ENCODE data around the gene CLIC6. TPM values are rescaled to one million over a fixed set of nuclear protein-coding genes. Genes with fewer than 3 reads are reported as not detected.

The CLIC6 gene
- total and polyA plus RNA-seq, 2 experiments from 2014 or later = 1.1 to 1.5 TPM

DNA sequence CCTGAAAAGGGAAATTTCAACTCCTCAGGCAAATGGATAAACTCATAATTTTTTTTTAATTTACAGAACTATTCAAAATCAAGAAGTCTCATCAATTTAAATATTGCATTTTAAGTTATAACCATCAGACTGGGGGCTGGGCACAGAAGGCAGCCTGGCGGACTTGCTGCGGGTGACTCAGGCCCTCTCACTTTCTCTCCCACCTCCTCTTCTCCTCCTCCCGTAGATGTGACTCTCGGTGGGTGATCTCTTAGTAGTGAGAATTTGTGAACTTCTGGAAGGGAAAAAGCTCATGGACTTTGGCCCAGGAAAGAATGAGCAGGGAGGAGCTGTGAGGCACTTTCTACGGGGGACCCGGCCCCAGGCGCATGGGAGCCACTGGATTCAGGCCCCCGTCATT lies 32.9 kb downstream of the CLIC6 start:
- DNase-seq (ENCODE audit: low spot score) (no peak), ATAC-seq (no peak)
- TF ChIP-seq, protein P1, sequence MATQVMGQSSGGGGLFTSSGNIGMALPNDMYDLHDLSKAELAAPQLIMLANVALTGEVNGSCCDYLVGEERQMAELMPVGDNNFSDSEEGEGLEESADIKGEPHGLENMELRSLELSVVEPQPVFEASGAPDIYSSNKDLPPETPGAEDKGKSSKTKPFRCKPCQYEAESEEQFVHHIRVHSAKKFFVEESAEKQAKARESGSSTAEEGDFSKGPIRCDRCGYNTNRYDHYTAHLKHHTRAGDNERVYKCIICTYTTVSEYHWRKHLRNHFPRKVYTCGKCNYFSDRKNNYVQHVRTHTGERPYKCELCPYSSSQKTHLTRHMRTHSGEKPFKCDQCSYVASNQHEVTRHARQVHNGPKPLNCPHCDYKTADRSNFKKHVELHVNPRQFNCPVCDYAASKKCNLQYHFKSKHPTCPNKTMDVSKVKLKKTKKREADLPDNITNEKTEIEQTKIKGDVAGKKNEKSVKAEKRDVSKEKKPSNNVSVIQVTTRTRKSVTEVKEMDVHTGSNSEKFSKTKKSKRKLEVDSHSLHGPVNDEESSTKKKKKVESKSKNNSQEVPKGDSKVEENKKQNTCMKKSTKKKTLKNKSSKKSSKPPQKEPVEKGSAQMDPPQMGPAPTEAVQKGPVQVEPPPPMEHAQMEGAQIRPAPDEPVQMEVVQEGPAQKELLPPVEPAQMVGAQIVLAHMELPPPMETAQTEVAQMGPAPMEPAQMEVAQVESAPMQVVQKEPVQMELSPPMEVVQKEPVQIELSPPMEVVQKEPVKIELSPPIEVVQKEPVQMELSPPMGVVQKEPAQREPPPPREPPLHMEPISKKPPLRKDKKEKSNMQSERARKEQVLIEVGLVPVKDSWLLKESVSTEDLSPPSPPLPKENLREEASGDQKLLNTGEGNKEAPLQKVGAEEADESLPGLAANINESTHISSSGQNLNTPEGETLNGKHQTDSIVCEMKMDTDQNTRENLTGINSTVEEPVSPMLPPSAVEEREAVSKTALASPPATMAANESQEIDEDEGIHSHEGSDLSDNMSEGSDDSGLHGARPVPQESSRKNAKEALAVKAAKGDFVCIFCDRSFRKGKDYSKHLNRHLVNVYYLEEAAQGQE (IDR thresholded peaks at IDR 0.05; ENCODE audit: unreplicated experiment) = no peak
- TF ChIP-seq STAT1 (IDR thresholded peaks at IDR 0.05; ENCODE audit: unreplicated experiment) = no peak
- no peak for TF ChIP-seq POLR2AphosphoS5 (IDR thresholded peaks at IDR 0.05; ENCODE audit: low read depth)
- Histone ChIP-seq H3K9me2 (ENCODE audit: insufficient read depth) (peaks cover 11% of the 10 kb centered on the region; the same call in 1 of the 2 replicates), H3K27me3 (ENCODE audit: insufficient read depth) (no peaks in the 10 kb centered on the region), H3F3A (replicated peaks; ENCODE audit: low read depth) (no peaks in the 10 kb centered on the region), H3K79me2 (replicated peaks; ENCODE audit: insufficient read depth) (no peaks in the 10 kb centered on the region), H3K27ac (ENCODE audit: low read depth) (no peak overlapping the region), H3K4me1 (ENCODE audit: insufficient read depth) (no peaks in the 10 kb centered on the region), H4K20me1 (replicated peaks; ENCODE audit: insufficient read depth) (no peaks in the 10 kb centered on the region), H3K4me3 (no peak overlapping the region), H3K36me3 (ENCODE audit: insufficient read depth) (no peaks in the 10 kb centered on the region), H2AFZ (no peak overlapping the region), H3K4me2 (no peak overlapping the region)
- H3K27ac Mint-ChIP-seq = no peak overlapping the region
- peaks cover 3% of the 10 kb centered on the region; the same call in 1 of the 3 replicates for H3K36me3 Mint-ChIP-seq (ENCODE audit: low read depth)
- H3K4me3 Mint-ChIP-seq = no peak overlapping the region
- no peaks in the 10 kb centered on the region for H3K9me3 Mint-ChIP-seq
- peaks cover 14% of the 10 kb centered on the region for H3K4me1 Mint-ChIP-seq
- peaks cover 2% of the 10 kb centered on the region for H3K27me3 Mint-ChIP-seq (ENCODE audit: insufficient read depth, low read depth, poor library complexity)

DNA sequence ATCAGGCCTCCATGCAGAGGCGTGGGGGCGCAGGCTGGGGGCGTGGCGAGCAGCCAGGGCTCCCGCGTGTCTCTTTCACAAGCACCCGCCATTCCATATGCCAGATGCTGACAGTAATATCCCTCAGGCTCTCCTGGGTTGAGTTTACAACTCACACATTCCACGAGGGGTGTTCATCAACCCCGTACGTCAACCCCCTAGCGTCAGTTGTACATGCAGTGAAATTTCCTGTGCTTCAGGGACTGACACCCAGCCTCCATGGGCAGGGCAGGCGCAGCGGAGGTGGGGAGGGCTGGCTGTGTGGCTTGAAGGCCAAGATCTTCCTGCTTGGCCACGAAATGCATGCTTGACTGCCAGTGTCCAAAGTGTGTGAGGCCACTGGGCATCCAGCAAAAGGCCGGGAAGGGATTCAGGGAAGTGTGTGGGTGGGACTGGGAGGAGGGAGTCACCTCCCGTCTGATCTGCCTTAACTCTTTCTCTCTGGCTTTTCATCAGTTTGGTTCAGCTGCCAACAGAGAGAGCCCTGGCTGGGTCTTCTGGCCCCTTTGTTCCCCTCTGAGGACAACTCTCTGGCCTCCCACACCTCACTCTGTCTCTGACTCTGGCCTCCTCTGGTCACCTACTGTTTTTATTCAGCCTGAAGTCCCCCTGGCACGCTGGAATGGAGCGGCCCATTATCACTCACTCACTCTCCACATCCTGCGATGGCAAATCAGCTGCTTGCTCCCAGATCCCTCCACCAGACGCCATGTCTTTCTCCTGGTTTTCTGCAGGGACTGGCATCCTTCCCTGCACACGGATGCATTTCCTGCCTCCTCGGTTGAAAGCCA lies 33.8 kb downstream of the CLIC6 start:
- H3K4me3 Mint-ChIP-seq = no peak overlapping the region
- H3K27ac Mint-ChIP-seq = no peak overlapping the region
- peaks cover 11% of the 10 kb centered on the region; the same call in 1 of the 2 replicates for H3K9me2 ChIP-seq (ENCODE audit: insufficient read depth)
- peaks cover 3% of the 10 kb centered on the region; the same call in 1 of the 3 replicates for H3K36me3 Mint-ChIP-seq (ENCODE audit: low read depth)
- no peaks in the 10 kb centered on the region for H3K4me1 ChIP-seq (ENCODE audit: insufficient read depth)
- no peaks in the 10 kb centered on the region for H4K20me1 ChIP-seq (replicated peaks; ENCODE audit: insufficient read depth)
- no peak overlapping the region for H3K4me3 ChIP-seq
- H3F3A ChIP-seq (replicated peaks; ENCODE audit: low read depth) = no peaks in the 10 kb centered on the region
- H3K9me3 Mint-ChIP-seq = no peaks in the 10 kb centered on the region
- H3K36me3 ChIP-seq (ENCODE audit: insufficient read depth) = no peaks in the 10 kb centered on the region
- H3K27ac ChIP-seq (ENCODE audit: low read depth) = no peak overlapping the region
- no peaks in the 10 kb centered on the region for H3K27me3 ChIP-seq (ENCODE audit: insufficient read depth)
- peaks cover 2% of the 10 kb centered on the region for H3K27me3 Mint-ChIP-seq (ENCODE audit: insufficient read depth, low read depth, poor library complexity)
- H3K79me2 ChIP-seq (replicated peaks; ENCODE audit: insufficient read depth) = no peaks in the 10 kb centered on the region
- DNase-seq (ENCODE audit: low spot score) (no peak), ATAC-seq (no peak)
- H3K4me2 ChIP-seq = no peak overlapping the region
- H2AFZ ChIP-seq = no peak overlapping the region
- peaks cover 19% of the 10 kb centered on the region for H3K4me1 Mint-ChIP-seq
- TF ChIP-seq, protein P2, sequence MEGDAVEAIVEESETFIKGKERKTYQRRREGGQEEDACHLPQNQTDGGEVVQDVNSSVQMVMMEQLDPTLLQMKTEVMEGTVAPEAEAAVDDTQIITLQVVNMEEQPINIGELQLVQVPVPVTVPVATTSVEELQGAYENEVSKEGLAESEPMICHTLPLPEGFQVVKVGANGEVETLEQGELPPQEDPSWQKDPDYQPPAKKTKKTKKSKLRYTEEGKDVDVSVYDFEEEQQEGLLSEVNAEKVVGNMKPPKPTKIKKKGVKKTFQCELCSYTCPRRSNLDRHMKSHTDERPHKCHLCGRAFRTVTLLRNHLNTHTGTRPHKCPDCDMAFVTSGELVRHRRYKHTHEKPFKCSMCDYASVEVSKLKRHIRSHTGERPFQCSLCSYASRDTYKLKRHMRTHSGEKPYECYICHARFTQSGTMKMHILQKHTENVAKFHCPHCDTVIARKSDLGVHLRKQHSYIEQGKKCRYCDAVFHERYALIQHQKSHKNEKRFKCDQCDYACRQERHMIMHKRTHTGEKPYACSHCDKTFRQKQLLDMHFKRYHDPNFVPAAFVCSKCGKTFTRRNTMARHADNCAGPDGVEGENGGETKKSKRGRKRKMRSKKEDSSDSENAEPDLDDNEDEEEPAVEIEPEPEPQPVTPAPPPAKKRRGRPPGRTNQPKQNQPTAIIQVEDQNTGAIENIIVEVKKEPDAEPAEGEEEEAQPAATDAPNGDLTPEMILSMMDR (conservative IDR thresholded peaks at IDR 0.05; ENCODE audit: low read depth in 2 of 2) = no peak
- TF ChIP-seq STAT1 (IDR thresholded peaks at IDR 0.05; ENCODE audit: unreplicated experiment) = no peak
- TF ChIP-seq POLR2AphosphoS5 (IDR thresholded peaks at IDR 0.05; ENCODE audit: low read depth) = no peak
- no peak for TF ChIP-seq ZNF331 (CRISPR knock-in tag; IDR thresholded peaks at IDR 0.05; ENCODE audit: low read depth)
- TF ChIP-seq NANOG (IDR thresholded peaks at IDR 0.05; ENCODE audit: borderline replicate concordance) = no peak
- TF ChIP-seq CREB1 (CRISPR knock-in tag; IDR thresholded peaks at IDR 0.05; ENCODE audit: low read depth) = no peak
- TF ChIP-seq, protein P1 (IDR thresholded peaks at IDR 0.05; ENCODE audit: unreplicated experiment) = no peak
- TF ChIP-seq, protein P3, sequence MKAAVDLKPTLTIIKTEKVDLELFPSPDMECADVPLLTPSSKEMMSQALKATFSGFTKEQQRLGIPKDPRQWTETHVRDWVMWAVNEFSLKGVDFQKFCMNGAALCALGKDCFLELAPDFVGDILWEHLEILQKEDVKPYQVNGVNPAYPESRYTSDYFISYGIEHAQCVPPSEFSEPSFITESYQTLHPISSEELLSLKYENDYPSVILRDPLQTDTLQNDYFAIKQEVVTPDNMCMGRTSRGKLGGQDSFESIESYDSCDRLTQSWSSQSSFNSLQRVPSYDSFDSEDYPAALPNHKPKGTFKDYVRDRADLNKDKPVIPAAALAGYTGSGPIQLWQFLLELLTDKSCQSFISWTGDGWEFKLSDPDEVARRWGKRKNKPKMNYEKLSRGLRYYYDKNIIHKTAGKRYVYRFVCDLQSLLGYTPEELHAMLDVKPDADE (IDR thresholded peaks at IDR 0.05) = no peak

Measured in GM23338 (cell line).